NCI-H2029 (cell line): Measurements from ENCODE around the gene SETD3.
"Not testable (repeated sequence)": the region's sequence is repeated elsewhere in the genome, so short reads cannot be mapped to it uniquely, and the experiment has no call there.

ENCODE experiments used
- DNase-seq: peaks from one replicate; lab custom pipeline; 2025; lab: John Stamatoyannopoulos, UW

SETD3 gene

GRCh38 chr14:99360774-99361595 lies 119.7 kb downstream of the SETD3 start:
- DNase-seq: no peak

- DNase-seq: no peak
Measured at GRCh38 chr14:99359906-99360305, 120.8 kb downstream of the SETD3 start.

- no peak for DNase-seq
Measured at GRCh38 chr14:99357916-99358390, 122.7 kb downstream of the SETD3 start.

- DNase-seq: no peak
Measured at GRCh38 chr14:99357151-99357915, 123.3 kb downstream of the SETD3 start.

GRCh38 chr14:99356031-99356608 lies 124.5 kb downstream of the SETD3 start:
- DNase-seq: no peak

GRCh38 chr14:99354166-99354875 lies 126.3 kb downstream of the SETD3 start:
- no peak for DNase-seq

- DNase-seq: no peak
Measured at GRCh38 chr14:99352688-99353280, 127.9 kb downstream of the SETD3 start.

- no peak for DNase-seq
Measured at GRCh38 chr14:99351166-99352007, 129.3 kb downstream of the SETD3 start.

GRCh38 chr14:99350751-99351150 lies 129.9 kb downstream of the SETD3 start:
- no peak for DNase-seq

- DNase-seq: no peak
Measured at GRCh38 chr14:99349721-99350495, 130.8 kb downstream of the SETD3 start.

GRCh38 chr14:99348816-99349614 lies 131.6 kb downstream of the SETD3 start:
- DNase-seq: no peak

GRCh38 chr14:99348231-99348630 lies 132.4 kb downstream of the SETD3 start:
- not testable (repeated sequence) for DNase-seq
